ENCODE measurements around the gene RAB2B.

- TF ChIP-seq, protein P1, sequence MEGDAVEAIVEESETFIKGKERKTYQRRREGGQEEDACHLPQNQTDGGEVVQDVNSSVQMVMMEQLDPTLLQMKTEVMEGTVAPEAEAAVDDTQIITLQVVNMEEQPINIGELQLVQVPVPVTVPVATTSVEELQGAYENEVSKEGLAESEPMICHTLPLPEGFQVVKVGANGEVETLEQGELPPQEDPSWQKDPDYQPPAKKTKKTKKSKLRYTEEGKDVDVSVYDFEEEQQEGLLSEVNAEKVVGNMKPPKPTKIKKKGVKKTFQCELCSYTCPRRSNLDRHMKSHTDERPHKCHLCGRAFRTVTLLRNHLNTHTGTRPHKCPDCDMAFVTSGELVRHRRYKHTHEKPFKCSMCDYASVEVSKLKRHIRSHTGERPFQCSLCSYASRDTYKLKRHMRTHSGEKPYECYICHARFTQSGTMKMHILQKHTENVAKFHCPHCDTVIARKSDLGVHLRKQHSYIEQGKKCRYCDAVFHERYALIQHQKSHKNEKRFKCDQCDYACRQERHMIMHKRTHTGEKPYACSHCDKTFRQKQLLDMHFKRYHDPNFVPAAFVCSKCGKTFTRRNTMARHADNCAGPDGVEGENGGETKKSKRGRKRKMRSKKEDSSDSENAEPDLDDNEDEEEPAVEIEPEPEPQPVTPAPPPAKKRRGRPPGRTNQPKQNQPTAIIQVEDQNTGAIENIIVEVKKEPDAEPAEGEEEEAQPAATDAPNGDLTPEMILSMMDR (IDR thresholded peaks at IDR 0.05) = no peak
- no peak for TF ChIP-seq POLR2A (IDR thresholded peaks at IDR 0.05)
Observed at GRCh38 chr14:21509432-21510143, 32.8 kb upstream of the RAB2B start.

Measured in tibial nerve (tissue), 3 donors.